Endometrial microvascular endothelial cells (primary cell): ENCODE data around the gene ATP4B. TPM values are rescaled to one million over a fixed set of nuclear protein-coding genes. Genes with fewer than 3 reads are reported as not detected.

Experiments used
- total RNA-seq: library from RNA; depleted of rRNA; stranded (reverse); fragments of >200 nt; gene quantifications from one replicate; pipeline ENCODE4 v1.2.3, GENCODE V29; 2015; ENCODE audit errors: inconsistent ontology term

The ATP4B gene
- total RNA-seq, 1 donor from 2014 or later, result not detected

Other genes starting within 250 kb of the ATP4B start
- 17.5 TPM for gene ADPRHL1, start 204.7 kb downstream of the ATP4B start, total RNA-seq
- 3.0 TPM for gene DCUN1D2, start 167.5 kb downstream of the ATP4B start, total RNA-seq
- 116 TPM for gene TFDP1, start 73.4 kb downstream of the ATP4B start, total RNA-seq
- not detected for gene GRK1, start 9.0 kb upstream of the ATP4B start, total RNA-seq
- gene TMEM255B, start 101.0 kb upstream of the ATP4B start, total RNA-seq, result 31.3 TPM
- 36.1 TPM for gene GAS6, start 205.9 kb upstream of the ATP4B start, total RNA-seq